ENCODE measurements around the gene NAB2. TPM values are rescaled to one million over a fixed set of nuclear protein-coding genes. Genes with fewer than 3 reads are reported as not detected.

Gene NAB2, protein sequence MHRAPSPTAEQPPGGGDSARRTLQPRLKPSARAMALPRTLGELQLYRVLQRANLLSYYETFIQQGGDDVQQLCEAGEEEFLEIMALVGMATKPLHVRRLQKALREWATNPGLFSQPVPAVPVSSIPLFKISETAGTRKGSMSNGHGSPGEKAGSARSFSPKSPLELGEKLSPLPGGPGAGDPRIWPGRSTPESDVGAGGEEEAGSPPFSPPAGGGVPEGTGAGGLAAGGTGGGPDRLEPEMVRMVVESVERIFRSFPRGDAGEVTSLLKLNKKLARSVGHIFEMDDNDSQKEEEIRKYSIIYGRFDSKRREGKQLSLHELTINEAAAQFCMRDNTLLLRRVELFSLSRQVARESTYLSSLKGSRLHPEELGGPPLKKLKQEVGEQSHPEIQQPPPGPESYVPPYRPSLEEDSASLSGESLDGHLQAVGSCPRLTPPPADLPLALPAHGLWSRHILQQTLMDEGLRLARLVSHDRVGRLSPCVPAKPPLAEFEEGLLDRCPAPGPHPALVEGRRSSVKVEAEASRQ
- 52.9 and 74.3 TPM in 2 replicates for total RNA-seq

DNA sequence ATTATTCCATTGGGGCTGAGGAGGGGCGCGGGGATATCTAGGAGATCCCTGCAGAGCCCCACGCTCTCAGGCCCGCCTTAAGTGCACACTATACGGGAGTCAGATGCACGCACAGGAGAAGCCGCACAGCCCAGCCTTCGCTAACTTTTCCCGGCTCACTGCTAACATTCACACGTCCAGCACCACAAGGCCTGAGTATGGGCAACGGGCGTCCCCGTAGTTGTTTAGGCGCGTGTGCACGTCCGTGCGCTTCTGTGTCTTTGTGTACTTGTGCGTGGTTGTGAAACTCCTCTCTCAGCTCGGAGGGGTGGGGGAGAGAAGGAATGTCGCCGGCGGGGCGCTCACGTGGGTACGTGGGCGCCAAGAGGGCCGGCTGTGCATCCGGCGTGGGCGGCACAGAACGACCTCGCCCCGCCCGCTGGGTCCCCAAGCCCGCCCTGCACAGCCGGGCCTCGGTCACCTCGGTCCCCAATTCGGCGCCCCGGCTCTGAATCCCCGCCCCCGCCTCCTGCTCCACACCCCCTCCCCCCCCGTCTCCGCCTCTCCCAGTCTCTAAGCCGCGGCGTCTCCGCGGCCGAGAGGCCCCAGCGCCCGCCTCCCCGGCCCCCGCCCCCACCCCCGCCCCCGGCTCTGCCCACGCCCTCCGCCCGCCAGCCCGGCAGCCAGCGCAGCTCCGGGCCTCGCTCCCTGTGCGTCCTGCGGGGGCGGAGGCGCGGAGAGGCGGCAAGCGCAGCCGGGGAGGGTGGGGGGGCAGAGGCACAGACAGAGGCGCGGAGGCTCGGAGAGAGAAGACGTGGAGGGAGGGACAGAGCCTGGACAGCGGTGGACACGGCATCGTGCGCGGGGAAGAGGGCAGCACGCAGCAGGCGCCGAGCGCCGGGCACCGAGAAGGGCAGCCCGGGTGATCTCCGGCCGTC is at the start of gene NAB2:
Gene NAB2 (plus strand): TSS at position 761 of the 917 bp plus-strand sequence. CDS start 158 bp downstream, outside the sequence.

DNA sequence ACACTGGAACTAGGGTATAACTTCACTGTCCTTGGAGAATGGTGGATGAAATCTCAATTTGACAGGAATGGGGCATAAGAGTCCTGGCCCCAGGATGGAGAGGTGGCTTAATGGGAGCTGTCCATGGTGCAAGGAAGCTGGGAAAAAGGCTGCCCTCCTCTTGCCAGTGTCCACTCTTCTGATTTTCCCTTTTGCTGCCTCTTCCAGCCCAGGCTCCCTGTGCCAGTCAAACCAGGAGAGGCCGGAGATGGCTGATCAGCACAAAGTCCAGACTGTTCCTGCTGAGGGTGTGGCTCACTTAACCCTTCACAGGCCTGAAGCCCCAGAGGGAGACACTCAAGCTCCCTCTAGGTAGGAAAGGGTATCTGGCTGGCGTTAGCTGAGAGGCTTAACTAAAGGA is 39.0 kb upstream of the NAB2 start, which contains the start of gene MYO1A:
Gene MYO1A (minus strand): TSS at position 240 of the 400 bp plus-strand sequence. CDS start 1,806 bp downstream, outside the sequence.

DNA sequence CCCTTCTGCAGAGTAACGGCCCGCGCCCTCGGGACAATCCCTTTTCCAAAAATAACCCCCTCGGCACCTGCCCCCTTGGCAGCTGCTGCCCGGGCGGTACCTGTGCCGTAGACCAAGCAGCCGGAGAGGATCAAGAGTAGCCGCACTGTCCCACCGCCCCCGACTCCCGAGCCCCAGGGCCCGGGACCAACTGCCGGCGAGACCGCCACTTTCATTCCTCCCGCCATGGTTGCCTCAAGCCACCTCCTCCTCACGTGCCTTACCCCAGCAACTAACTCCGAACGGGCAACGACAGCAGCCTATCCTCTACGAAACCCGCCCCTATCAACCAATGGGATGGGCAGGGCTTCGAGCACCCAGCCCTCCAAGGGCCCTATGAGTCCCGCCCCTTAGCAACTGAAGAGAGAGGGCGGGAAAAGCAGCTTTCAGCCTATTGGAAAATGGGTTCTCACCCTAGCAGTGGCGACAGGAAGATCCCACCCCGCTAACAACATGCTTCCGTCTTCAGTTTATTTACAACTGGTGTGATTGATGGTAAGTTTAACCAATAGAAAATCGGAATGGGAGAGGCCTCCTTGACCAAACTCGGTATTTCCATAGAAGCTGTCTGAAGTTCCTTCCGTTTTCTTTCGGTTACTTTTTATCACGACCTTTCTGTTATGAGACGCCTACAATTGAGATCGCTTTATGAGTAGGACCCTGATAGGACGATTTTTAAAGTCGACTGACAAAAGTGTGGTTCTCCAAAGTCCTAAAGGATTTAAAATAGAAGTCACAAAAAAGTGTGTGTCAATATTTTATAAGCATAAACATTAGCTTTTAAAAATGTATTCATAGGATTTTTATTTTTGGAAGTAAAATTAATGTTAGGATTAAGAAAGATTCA is 10.2 kb upstream of the NAB2 start, which contains the start of gene NEMP1:
Gene NEMP1 (minus strand): TSS at position 273 of the 886 bp plus-strand sequence. CDS start 46 bp downstream, at position 227.

DNA sequence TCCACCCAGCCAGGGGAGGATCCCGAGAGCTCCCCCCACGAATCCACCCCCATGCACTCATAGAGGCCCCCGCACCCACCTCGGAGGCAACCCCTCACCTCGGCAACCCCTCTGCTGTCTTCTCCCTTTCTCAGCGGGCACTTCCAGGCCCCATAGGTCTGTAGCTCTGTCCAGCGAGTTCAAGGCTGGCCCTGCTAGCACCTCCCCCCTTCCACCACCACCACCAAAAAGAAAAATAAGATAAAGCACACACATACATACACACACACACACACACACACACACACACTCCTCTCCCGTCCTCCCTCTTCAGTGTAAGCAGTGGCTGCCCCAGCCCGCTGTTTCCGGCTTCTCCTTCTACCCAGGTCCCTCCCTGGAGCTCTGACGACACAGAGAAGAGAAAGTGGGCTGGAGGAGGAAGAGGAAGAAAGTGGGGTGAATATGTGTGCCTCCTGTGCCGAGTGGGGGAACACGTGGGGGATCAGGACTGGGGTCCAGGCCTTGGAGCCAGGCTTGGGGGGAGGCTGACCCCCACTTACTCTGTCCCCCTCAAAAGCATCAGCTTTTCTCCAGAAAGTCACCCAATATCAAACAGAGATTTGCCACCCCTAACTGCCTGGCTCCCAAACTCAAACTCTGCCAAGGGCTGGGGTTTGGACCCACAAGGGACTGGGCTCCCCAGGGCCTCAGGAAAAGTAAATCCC is 22.3 kb downstream of the NAB2 start, which contains the start of gene STAT6:
Gene STAT6 (minus strand): TSS at position 332 of the 704 bp plus-strand sequence. CDS start 3,084 bp downstream, outside the sequence.

DNA sequence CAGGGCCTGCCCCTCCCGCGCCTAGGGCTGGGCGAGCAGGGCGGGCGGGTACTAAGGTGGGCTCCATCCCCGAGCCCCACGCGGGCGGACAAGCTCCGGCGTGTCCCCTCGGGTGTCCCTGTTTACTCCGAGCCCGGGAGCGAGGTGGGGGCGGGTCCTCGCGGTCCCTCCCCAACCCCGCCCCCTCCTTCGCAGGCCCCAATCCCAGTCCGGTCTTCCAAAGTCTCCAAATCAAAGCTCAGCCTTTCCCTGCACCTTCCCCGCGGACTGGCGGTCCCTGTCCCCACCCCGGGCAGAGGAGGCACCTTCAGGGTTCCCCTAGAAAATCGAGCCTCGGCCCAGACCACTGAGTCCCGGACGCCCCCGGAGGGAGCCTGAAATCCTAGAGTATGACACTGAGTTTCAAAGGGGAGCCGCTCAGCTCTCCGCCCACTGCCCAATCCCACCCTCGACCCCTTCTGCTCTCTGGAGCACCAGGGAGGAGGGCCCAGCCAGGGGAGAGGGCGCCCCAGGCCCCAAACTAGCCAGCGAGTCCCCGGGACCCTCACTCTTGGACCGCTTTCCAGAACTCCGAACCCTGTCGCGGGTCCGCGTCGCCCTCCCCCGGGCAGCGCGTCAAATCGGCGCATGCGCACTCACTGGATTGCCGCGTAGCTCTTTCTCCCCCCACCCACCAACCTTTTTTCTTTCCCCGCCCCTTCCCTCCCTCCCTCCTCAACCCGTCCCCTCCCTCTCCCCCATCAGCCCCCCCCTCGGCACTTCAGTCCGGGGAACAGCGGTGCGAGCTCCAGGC is 39.0 kb downstream of the NAB2 start, which contains the start of gene LRP1:
Gene LRP1 (plus strand): TSS at position 758 of the 793 bp plus-strand sequence. CDS start 482 bp downstream, outside the sequence.

Other genes with a start within 250 kb of the NAB2 start
- not detected in 2 replicates for gene SDR9C7, start 154.7 kb upstream of the NAB2 start, total RNA-seq
- gene RDH16, start 131.5 kb upstream of the NAB2 start, total RNA-seq, result under 0.01 TPM in 1 of 2 replicates, not detected in the other
- gene ZBTB39, start 82.6 kb upstream of the NAB2 start, total RNA-seq, result 3.7 and 5.7 TPM in 2 replicates
- gene TAC3, start 72.6 kb upstream of the NAB2 start, total RNA-seq, result not detected in 2 replicates
- 0.73 TPM in 1 of 2 replicates, not detected in the other for gene MYO1A, start 39.0 kb upstream of the NAB2 start, total RNA-seq
- gene NEMP1, start 10.3 kb upstream of the NAB2 start, total RNA-seq, result 11.8 and 20.3 TPM in 2 replicates
- 142 and 172 TPM in 2 replicates for gene STAT6, start 22.2 kb downstream of the NAB2 start, total RNA-seq
- 239 and 425 TPM in 2 replicates for gene LRP1, start 39.4 kb downstream of the NAB2 start, total RNA-seq
- not detected in 2 replicates for gene LRP1-AS, start 58.5 kb downstream of the NAB2 start, total RNA-seq
- 0.73 and 0.98 TPM in 2 replicates for gene NXPH4, start 127.7 kb downstream of the NAB2 start, total RNA-seq
- 260 and 298 TPM in 2 replicates for gene SHMT2, start 140.6 kb downstream of the NAB2 start, total RNA-seq
- 0.59 and 0.73 TPM in 2 replicates for gene STAC3, start 162.1 kb downstream of the NAB2 start, total RNA-seq